Chondrocyte (in vitro differentiated cells): ENCODE data around the gene APC2. TPM values are rescaled to one million over a fixed set of nuclear protein-coding genes. Genes with fewer than 3 reads are reported as not detected.

Experiments
- DNase-seq: peaks from one replicate; pipeline ENCODE4 v3.0.0; 2021; ENCODE audit warnings: mixed read lengths, low spot score
- H3K27ac Mint-ChIP-seq: one replicate; pipeline ENCODE4 v1.8.0; 2021; ENCODE audit warnings: mild to moderate bottlenecking, moderate library complexity, mixed read lengths; ENCODE audit not compliant: unreplicated experiment
- H3K27me3 Mint-ChIP-seq: 2 replicates; pipeline ENCODE4 v1.8.0; 2021; ENCODE audit warnings: low read depth, mixed read lengths
- H3K36me3 Mint-ChIP-seq: 2 replicates; pipeline ENCODE4 v1.8.0; 2021; ENCODE audit warnings: low read depth, mixed read lengths
- H3K4me1 Mint-ChIP-seq: 2 replicates; pipeline ENCODE4 v1.8.0; 2021; ENCODE audit warnings: low read depth, mild to moderate bottlenecking, mixed read lengths
- H3K4me3 Mint-ChIP-seq: one replicate; pipeline ENCODE4 v1.8.0; 2021; ENCODE audit warnings: mild to moderate bottlenecking, moderate library complexity, mixed read lengths; ENCODE audit not compliant: unreplicated experiment
- H3K9me3 Mint-ChIP-seq: 2 replicates; pipeline ENCODE4 v1.8.0; 2021; ENCODE audit warnings: low read depth, mixed read lengths
- CTCF ChIP-seq: fragments of 200-600 bp; sonication (generic); IDR thresholded peaks from 2 replicates; pipeline ENCODE4 v1.5.0; 2021; ENCODE audit warnings: antibody characterized with exemption, mild to moderate bottlenecking, moderate library complexity
- total RNA-seq: library from RNA; stranded (reverse); gene quantifications from 3 replicates; pipeline ENCODE4 v1.2.1, GENCODE V29; 2021

The APC2 gene
- total RNA-seq, 1 donor from 2014 or later, result 3.9 TPM

DNA sequence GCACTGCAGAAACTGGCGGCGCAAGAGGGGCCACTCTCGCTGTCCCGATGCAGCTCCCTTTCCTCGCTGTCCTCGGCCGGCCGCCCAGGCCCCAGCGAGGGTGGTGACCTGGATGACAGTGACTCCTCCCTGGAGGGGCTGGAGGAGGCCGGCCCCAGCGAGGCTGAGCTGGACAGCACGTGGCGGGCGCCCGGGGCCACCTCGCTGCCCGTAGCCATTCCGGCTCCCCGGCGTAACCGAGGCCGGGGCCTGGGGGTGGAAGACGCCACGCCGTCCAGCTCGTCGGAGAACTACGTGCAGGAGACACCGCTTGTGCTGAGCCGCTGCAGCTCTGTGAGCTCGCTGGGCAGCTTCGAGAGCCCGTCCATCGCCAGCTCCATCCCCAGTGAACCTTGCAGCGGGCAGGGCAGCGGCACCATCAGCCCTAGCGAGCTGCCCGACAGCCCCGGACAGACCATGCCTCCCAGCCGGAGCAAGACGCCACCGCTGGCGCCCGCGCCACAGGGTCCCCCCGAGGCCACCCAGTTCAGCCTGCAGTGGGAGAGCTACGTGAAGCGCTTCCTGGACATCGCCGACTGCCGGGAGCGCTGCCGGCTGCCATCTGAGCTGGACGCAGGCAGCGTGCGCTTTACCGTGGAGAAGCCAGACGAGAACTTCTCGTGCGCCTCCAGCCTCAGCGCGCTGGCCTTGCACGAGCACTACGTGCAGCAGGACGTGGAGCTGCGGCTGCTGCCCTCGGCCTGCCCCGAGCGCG, 16.7 kb downstream of the APC2 start:
- H3K27ac Mint-ChIP-seq, result no peak overlapping the region
- no peaks in the 10 kb centered on the region for H3K36me3 Mint-ChIP-seq
- no peaks in the 10 kb centered on the region for H3K9me3 Mint-ChIP-seq
- H3K4me1 Mint-ChIP-seq, result peaks cover 7% of the 10 kb centered on the region
- no peak overlapping the region for H3K4me3 Mint-ChIP-seq
- DNase-seq, result no peak
- TF ChIP-seq CTCF, result no peak
- H3K27me3 Mint-ChIP-seq, result peaks cover 2% of the 10 kb centered on the region

GRCh38 chr19:1467215-1467489, 17.2 kb downstream of the APC2 start:
- Mint-ChIP-seq H3K4me1 (peaks cover 7% of the 10 kb centered on the region), H3K36me3 (no peaks in the 10 kb centered on the region), H3K27ac (no peak overlapping the region), H3K9me3 (no peaks in the 10 kb centered on the region), H3K27me3 (peaks cover 2% of the 10 kb centered on the region), H3K4me3 (no peak overlapping the region)
- DNase-seq, result no peak
- no peak for TF ChIP-seq CTCF

DNA sequence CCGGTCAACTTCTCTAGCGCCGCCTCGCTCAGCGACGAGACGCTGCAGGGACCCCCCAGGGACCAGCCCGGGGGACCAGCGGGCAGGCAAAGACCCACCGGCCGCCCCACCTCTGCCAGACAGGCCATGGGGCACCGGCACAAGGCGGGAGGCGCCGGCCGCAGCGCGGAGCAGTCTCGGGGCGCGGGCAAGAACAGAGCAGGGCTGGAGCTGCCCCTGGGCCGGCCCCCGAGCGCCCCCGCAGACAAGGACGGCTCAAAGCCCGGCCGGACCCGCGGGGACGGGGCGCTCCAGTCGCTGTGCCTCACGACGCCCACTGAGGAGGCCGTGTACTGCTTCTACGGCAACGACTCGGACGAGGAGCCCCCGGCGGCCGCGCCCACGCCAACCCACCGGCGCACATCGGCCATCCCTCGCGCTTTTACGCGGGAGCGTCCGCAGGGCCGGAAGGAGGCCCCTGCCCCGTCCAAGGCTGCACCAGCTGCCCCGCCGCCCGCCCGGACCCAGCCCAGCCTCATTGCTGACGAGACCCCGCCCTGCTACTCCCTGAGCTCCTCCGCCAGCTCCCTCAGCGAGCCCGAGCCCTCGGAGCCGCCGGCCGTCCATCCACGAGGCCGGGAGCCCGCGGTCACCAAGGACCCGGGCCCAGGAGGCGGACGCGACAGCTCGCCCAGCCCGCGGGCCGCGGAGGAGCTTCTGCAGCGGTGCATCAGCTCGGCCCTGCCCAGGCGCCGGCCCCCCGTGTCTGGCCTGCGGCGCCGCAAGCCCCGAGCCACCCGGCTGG, 17.8 kb downstream of the APC2 start:
- no peak for DNase-seq
- peaks cover 2% of the 10 kb centered on the region for H3K27me3 Mint-ChIP-seq
- H3K36me3 Mint-ChIP-seq, result no peaks in the 10 kb centered on the region
- H3K27ac Mint-ChIP-seq, result no peak overlapping the region
- no peak overlapping the region for H3K4me3 Mint-ChIP-seq
- no peaks in the 10 kb centered on the region for H3K9me3 Mint-ChIP-seq
- TF ChIP-seq CTCF, result peak; percentile 17
- H3K4me1 Mint-ChIP-seq, result peaks cover 7% of the 10 kb centered on the region

DNA sequence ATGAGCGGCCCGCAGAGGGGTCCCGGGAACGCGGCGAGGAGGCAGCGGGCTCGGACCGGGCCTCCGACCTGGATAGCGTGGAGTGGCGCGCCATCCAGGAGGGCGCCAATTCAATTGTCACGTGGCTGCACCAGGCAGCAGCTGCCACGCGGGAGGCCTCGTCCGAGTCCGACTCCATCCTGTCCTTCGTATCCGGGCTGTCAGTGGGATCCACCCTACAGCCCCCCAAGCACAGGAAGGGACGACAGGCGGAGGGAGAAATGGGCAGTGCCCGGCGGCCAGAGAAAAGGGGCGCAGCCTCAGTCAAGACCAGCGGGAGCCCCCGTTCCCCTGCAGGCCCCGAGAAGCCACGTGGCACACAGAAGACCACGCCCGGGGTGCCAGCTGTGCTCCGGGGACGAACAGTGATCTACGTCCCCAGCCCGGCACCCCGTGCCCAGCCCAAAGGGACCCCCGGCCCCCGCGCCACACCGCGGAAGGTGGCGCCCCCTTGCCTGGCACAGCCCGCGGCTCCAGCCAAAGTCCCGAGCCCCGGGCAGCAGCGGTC, 18.4 kb downstream of the APC2 start:
- peaks cover under 1% of the 10 kb centered on the region for H3K36me3 Mint-ChIP-seq
- peaks cover 2% of the 10 kb centered on the region for H3K27me3 Mint-ChIP-seq
- no peaks in the 10 kb centered on the region for H3K9me3 Mint-ChIP-seq
- TF ChIP-seq CTCF, result no peak
- H3K4me1 Mint-ChIP-seq, result peaks cover 7% of the 10 kb centered on the region
- no peak overlapping the region for H3K27ac Mint-ChIP-seq
- H3K4me3 Mint-ChIP-seq, result no peak overlapping the region
- DNase-seq, result no peak

DNA sequence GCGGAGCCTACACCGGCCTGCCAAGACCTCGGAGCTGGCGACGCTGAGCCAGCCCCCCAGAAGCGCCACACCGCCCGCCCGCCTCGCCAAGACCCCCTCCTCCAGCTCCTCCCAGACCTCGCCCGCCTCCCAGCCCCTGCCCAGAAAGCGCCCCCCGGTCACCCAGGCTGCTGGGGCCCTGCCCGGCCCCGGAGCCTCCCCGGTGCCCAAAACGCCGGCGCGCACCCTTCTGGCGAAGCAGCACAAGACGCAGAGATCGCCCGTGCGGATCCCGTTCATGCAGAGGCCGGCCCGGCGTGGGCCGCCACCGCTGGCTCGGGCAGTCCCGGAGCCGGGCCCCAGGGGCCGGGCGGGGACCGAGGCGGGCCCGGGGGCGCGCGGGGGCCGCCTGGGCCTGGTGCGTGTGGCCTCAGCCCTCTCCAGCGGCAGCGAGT, 18.9 kb downstream of the APC2 start:
- H3K4me3 Mint-ChIP-seq, result no peak overlapping the region
- DNase-seq, result no peak
- H3K27ac Mint-ChIP-seq, result no peak overlapping the region

More for the DNA sequence above, 18.9 kb downstream of the APC2 start:
- TF ChIP-seq CTCF, result no peak
- Mint-ChIP-seq H3K4me1 (peaks cover 7% of the 10 kb centered on the region), H3K27me3 (peaks cover 2% of the 10 kb centered on the region), H3K9me3 (no peaks in the 10 kb centered on the region), H3K36me3 (peaks cover 1% of the 10 kb centered on the region)
